Measurements from ENCODE around the gene MT1M. TPM values are rescaled to one million over a fixed set of nuclear protein-coding genes. Genes with fewer than 3 reads are reported as not detected.
"Not testable (repeated sequence)": the region's sequence is repeated elsewhere in the genome, so short reads cannot be mapped to it uniquely, and the experiment has no call there.

The MT1M gene
- total RNA-seq: 0.38 and 0.90 TPM in 2 replicates

DNA sequence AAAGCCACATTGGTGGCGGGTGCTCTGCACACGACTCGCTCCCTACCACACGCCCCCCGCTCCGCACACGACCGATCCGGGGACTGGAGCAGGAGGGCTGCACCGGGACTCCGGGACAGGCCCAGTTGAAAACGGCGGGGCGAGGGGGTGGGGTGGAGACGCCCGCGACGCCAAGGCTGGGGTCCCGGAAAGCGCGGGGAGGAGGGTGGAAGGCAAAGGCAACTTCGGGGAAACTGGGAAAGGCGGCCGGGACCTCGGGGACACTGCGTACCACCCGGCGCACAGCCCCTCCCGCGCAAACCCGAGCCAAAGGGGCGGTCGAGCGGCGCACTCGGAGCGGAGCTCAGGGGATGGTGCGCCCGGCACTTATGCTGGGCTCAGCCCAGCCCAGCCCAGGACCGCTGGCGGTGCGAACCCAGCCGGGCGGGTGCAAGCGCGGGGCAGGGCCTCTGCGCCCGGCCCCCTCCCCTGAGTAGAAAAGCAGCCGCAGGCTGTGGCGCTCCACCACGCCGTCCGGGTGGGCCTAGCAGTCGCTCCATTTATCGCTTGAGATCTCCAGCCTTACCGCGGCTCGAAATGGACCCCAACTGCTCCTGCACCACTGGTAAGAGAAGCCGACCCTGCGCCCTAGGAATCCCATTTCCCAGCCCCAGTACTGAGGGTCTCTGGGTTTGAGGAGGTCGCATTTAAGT is at the start of gene MT1M:
Gene MT1M (plus strand): TSS at position 504 of the 692 bp plus-strand sequence. CDS start 73 bp downstream, at position 577.
- DNase-seq (ENCODE audit: low read depth in 2 of 2): no peak

- DNase-seq (ENCODE audit: low read depth in 2 of 2): not testable (repeated sequence)
These were observed 49.5 kb upstream of the MT1M start for GRCh38 chr16:56582911-56583310.

DNA sequence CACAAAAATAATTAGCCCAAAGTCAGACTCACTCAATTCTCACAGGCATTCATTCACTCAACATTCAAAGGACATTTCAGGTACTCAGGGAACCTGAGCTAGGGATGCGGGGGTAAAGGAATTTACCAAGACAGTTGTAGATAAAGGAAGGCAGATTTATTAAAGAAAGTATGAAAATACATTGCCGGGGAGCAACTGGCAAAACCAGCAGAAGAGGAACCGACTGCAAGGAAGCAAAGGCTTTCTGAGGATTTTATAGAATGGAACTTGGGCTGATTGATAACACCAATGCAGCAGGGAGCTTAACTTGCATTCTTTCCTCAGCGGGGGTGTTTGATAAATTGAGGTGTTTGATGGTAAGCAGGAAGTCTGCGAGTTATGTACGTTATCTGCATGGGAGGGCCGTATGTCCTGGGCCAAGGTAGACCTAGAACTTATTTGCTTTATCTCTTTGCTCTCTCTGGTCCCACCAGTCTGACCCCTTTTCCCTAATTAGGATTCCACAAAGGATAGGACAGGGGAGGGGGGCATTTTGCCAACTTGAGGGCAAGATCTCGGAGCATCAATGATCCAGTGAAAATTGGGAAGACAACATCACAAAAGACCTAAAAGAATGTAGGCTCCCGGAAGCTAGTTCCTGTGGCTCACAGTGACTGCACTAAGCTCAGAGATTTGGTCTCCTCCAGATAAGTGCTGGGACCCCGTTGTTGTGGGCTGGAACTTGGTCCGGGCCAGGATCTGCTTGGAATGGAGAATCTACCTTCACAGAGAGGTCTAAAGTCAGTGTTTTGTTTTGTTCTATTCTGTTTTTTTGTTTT is 48.9 kb upstream of the MT1M start:
- no peak for DNase-seq (ENCODE audit: low read depth in 2 of 2)

DNA sequence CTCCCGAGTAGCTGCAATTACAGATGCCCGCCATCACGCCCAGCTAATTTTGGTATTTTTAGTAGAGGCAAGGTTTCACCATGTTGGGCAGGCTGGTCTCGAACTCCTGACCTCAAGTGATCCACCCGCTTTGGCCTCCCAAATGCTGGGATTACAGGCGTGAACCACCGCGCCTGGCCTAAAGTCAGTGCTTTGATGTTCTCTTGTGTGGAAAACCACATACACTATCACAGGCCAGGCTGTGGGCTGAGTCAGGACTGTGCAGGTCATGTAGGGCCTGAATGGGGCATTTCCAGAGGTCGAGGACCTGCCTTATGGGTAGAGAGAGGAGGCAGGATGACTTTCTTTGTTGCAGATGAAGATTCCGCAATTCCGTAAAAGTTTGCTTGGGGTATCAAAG is 48.2 kb upstream of the MT1M start:
- DNase-seq (ENCODE audit: low read depth in 2 of 2): no peak

DNA sequence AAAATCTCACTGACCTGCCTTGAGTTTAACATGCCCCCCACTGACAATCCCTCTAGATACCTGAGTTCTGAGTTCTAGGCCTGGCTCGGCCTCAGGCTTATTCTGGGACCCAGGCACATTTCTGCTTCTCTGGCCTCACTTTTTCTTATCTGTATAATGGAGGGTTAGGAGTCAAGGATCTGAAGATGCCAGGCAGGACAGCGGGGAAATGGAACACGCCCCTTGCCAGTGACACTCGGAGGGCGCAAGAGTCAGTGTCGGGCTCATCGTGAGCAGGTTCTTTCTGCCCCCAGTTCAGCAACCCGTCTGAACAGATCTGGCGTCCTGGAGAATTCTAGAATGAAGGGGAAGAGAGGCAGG is 43.7 kb upstream of the MT1M start:
- DNase-seq (ENCODE audit: low read depth in 2 of 2): no peak

GRCh38 chr16:56589141-56590039 is 43.1 kb upstream of the MT1M start, which contains the start of gene MT3:
Gene MT3, plus strand, starts transcription at chr16:56589528. Its CDS starts 63 bp downstream, at chr16:56589591.
- DNase-seq (ENCODE audit: low read depth in 2 of 2): peak in 1 of 2 donors; percentile 29

DNA sequence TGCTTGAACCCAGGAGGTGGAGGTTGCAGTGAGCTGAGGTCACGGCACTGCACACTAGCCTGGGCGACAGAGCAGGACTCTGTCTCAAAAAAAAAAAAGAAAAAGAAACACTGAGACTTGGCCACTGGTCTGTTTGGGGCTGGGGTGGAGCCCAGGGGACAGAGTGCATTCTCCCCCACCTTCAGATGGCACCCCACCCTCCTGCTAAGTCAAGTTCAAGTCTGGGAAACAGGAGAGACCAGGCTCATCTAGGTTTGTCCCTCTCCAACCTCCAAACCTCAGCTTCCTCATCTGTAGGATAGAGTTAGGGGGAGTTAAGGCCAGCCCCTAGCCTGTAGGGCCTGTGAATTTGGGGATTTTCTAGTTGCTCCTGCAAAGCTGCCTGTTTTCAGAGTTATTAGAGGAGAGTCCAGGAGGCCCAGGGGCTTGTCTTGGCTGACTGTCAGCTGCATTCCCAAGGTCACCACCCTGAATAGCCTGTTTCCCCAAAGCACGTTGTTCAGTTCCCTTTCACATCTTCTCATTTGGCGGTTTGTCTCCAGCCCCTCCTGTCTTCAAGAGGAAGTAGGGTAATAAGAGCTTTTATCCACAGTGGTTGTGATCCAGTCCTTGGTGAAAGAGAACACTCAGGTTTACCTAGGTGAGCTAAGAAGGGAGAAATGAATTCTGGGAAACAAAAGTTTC is 40.9 kb upstream of the MT1M start:
- DNase-seq (ENCODE audit: low read depth in 2 of 2): no peak

DNA sequence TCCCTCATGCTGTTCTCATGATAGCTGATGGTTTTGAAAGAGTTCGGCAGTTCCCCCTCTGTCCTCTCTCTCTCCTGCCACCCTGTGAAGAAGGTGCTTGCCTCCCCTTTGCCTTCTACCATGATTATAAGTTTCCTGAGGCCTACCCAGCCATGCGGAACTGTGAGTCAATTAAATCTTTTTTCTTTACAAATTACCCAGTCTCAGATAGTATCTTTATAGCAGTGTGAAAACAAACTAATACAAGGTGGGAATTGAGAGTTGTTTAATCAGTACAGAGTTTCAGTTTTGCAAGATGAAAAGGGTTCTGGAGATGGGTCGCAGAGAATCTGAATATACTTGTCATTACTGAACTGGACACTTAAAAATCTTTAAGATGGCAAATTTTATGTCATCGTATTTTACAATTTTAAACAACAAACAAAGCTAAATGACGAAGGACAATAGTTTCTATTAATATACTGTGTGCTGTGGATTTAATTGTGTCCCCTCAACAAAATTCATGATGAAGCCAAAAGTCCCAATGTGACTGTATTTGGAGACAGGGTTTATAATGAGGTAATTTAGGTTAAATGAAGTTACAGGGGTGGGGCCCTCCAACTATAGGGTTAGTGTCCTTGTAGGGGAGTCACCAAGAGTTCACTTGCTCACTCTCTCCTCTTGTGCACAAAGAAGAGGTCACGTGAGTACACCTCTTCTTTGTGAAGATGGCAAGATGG is 38.7 kb upstream of the MT1M start:
- no peak for DNase-seq (ENCODE audit: low read depth in 2 of 2)

DNA sequence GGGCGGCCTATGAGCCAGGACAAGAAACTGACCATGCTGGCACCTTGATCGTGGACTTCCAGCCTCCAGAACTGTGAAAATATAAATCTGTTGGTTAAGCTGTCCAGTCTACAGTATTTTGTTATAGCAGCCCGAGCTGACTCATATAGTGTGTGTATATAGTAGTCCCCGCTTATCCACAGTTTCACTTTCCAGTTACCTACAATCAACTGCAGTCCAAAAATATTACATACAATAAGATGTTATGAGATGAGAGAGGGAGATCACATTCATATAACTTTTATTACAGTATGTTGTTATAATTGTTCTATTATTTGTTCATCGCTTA is 38.2 kb upstream of the MT1M start:
- DNase-seq (ENCODE audit: low read depth in 2 of 2): no peak

- DNase-seq (ENCODE audit: low read depth in 2 of 2): peak in 1 of 2 donors; percentile 54
These were observed 32.0 kb upstream of the MT1M start for GRCh38 chr16:56600398-56600999.

GRCh38 chr16:56601325-56601724 is 31.1 kb upstream of the MT1M start:
- DNase-seq (ENCODE audit: low read depth in 2 of 2): no peak

GRCh38 chr16:56603589-56603988 is 28.9 kb upstream of the MT1M start:
- peak in 1 of 2 donors; percentile 64 for DNase-seq (ENCODE audit: low read depth in 2 of 2)

DNA sequence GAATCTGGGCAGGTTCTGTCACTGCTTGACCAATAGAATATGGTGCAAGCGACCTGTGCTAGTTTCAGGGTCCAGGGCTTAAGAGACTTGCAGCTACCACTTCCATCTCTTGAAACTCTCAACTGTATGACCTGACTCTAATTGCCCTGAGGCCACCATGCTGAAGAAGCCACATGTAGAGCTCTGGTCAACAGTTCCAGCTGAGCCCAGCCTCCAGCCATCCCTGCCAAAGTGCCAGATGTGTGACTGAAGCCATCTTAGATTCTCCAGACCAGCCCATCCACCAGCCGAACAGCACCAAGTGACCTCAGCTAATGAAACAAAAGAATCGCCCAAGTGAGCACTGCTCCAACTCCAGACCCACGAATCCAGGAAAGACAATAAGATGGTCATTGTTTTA is 27.5 kb upstream of the MT1M start:
- DNase-seq (ENCODE audit: low read depth in 2 of 2): no peak

GRCh38 chr16:56605475-56605874 is 27.0 kb upstream of the MT1M start:
- DNase-seq (ENCODE audit: low read depth in 2 of 2): no peak

GRCh38 chr16:56606071-56606475 is 26.4 kb upstream of the MT1M start:
- DNase-seq (ENCODE audit: low read depth in 2 of 2): peak; percentile 55 to 71

DNA sequence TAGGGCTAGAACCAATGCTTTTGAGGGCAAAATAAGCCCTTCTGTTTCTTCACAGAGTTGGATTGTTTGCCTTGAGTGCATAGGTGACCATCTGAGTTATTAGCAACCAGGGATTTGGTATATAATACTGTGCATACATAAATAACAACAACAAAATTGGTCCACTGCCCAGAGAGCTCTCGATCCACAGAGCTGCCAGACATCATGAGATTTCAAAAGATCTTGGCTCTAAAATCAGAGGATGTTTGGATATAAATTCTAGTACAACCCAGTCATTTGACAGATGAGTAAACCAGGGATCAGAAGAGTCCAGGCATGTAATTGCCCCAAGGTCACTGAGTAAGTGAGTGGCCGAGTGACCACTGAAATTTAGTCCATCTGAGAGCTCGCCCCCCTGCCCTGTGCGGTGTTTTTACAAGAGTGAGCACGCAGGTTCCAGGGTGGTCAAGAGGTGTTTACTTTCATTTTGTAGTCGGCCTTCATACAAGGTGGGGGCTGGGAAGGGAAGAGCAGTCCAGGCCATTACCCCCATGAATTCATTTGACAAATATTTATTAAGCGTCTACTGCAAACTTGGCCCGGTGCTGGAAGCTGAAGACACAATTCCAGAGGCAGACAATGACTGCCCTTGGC is 25.9 kb upstream of the MT1M start:
- peak in 1 of 2 donors; percentile 75 for DNase-seq (ENCODE audit: low read depth in 2 of 2)

DNA sequence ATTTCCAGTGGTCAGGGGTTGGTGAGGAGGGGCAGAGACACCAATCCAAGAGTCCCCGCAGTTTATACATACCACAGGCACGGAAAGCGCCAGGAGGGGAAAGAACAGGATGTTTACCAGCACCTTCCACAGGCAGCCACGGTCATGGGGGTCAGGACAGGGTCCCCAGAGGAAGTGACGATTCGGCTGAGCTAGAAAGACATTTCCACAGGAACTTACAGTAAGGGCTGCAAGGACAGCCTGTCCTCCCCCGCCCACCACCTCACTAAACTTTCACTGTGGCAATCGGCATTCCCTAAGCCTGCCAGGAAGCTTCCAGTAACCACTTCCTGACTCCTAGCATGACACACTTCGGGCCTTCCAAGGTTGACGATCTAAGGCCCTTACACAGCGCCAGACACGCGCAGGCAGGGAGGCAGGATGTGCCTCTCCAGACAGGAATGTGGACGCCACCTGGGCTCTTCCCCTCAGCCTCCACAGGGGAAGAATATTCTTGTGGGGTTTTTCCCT is 25.3 kb upstream of the MT1M start:
- peak; percentile 97 to 98 for DNase-seq (ENCODE audit: low read depth in 2 of 2)

DNA sequence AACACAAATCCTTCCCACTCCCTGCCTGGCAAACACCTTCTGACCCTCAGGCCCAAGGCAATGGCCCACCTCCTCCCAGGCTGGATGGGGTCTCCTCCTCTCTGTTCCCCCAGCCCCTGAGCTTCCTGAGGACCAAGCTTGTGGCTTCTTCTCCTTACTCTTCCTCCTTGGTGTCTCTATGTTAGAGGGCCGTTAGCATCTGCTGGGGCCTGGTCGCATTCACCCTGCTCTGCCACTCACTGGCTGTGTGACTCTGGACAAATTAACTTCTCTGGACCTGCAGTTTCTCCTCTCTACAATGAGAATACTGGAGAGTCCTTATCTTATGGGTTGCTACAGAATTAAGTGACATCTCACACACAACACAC is 24.8 kb upstream of the MT1M start:
- DNase-seq (ENCODE audit: low read depth in 2 of 2): no peak

DNA sequence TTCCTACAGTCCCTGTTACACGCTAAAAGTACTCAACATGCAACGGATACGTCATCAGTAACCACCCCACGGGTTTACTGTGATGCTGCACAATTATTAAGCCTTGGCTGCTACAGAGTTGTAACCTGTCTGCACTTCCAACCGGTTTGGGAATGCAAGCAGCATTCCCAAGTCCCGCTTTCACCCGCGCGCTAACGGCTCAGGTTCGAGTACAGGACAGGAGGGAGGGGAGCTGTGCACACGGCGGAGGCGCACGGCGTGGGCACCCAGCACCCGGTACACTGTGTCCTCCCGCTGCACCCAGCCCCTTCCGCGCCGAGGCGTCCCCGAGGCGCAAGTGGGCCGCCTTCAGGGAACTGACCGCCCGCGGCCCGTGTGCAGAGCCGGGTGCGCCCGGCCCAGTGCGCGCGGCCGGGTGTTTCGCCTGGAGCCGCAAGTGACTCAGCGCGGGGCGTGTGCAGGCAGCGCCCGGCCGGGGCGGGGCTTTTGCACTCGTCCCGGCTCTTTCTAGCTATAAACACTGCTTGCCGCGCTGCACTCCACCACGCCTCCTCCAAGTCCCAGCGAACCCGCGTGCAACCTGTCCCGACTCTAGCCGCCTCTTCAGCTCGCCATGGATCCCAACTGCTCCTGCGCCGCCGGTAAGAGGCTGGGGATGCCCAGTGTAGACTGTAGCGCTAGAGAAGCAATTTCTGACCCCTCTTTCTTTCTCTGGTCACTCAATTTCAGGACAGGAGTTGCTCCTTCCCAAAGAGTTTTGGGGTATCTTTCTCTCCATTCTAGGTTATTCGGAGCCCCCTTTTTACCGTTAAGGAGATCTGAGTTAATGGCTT is 24.2 kb upstream of the MT1M start, which contains the start of gene MT2A:
Gene MT2A (plus strand): TSS at position 542 of the 833 bp plus-strand sequence. CDS start 72 bp downstream, at position 614.
- DNase-seq (ENCODE audit: low read depth in 2 of 2): peak; percentile 89 to 99

Data from dermis microvascular lymphatic vessel endothelial cell (primary cell).